GM21390 (cell line): ENCODE data around the gene LENG9.
"Not testable (repeated sequence)": the region's sequence is repeated elsewhere in the genome, so short reads cannot be mapped to it uniquely, and the experiment has no call there.

Experiments
- ATAC-seq: cut with Tn5 transposase; IDR thresholded peaks from one replicate; pipeline ENCODE4 v1.9.1; 2021; ENCODE audit not compliant: unreplicated experiment

LENG9 gene

DNA sequence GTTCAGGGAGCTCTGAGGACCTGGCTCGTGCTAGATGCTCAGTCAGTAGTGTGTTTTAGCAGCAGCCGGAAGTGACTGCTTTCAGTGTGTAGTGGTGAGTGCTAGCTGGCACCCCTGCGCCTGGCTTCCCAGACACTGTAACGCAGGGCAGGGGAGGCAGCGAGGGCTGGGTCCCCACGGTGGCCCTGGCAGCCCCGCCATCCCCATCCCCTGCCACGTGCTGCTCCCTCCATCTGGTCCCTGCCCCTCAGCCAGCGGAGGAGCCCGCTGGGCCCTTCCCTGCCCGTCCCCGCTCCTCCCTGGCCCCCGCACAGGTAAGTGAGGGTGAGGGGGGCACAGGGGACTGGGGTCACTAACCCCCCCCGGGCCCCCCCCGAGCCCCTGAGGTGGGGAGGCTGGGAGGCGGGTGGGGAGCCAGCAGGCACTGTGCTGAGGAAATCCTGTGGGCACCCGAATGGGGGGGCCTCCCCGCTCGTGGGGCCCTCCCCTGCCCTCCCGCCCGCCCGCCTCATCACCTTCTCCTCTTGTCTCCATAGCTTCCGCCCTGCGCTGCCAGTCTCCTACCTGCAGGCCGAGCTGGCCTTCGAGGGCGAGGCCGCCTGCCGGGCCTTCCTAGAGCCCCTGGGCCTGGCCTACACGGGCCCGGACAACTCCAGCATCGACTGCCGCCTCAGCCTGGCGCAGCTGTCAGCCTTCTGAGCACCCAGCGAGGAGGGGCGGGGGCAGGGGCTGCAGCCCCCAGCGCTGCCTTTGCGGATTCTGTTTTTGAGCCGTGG is 3.2 kb downstream of the LENG9 start:
- ATAC-seq = no peak

DNA sequence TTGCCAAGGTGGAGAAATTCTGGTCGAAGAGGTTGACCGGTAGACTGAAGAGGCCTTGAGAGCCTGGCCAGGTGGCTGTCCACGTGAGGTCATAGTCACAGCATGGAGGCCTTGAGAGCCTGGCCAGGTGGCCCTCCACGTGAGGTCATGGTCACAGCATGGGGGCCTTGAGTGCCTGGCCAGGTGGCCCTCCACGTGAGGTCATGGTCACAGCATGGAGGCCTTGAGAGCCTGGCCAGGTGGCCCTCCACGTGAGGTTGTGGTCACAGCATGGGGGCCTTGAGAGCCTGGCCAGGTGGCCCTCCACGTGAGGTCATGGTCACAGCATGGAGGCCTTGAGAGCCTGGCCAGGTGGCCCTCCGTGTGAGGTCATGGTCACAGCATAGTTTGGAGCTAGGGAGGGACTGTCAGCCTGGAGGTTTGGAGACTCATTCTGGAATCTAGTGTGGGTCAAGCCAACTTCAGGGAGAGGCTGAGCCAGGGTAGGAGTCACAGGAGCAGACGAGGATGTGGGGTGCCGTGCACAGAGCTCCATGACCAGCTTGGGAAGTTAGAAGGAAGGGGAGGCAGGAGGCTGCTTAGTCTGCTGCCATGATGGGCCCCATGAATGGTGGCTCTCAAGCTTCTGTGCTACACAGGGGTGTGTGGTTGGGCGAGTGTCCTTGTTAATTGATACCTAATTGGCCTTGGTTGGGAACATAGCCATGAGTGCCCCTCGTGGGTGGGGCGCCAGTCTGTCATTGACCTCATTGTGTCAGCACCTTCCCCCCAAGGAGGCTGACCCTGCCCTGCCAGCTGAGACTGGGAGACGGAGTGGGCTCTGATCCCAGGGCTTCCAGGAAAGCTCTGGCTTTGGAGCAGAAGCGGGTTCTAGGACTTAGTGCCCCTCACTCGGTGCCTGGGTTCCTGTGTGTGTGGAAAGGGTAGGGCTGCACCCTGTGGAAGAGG is 4.0 kb downstream of the LENG9 start:
- ATAC-seq = no peak

DNA sequence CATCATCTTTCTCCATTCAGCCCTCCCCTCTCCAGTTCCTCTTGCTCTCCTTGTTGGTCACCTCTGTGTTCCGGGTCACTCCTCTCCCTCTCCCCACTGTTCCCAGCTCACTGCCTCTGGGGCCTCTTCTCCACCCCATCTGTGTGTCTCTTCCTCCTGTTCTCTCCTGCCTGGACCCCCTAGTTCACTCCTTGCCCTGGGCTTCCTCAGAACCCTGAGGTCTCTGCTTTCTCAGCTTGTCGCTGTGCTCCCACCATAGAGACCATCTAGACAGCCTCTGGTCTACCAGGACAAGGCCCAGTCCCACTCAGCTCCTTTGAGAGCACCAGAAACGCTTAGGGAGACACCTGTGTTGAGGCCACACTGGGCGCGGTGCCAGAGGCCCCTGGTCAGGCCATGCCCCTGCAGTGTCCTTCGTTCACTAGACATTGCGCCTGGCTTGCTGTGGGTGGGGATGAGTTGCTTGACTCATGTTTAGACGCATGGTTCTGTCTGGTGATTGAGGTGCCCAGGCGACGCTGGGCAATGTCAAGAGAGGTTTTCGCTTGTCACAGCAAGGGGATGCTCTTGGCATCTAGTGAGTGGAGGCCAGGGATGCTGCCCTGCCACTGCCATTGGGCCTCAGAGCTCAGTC is 4.8 kb downstream of the LENG9 start:
- no peak for ATAC-seq

DNA sequence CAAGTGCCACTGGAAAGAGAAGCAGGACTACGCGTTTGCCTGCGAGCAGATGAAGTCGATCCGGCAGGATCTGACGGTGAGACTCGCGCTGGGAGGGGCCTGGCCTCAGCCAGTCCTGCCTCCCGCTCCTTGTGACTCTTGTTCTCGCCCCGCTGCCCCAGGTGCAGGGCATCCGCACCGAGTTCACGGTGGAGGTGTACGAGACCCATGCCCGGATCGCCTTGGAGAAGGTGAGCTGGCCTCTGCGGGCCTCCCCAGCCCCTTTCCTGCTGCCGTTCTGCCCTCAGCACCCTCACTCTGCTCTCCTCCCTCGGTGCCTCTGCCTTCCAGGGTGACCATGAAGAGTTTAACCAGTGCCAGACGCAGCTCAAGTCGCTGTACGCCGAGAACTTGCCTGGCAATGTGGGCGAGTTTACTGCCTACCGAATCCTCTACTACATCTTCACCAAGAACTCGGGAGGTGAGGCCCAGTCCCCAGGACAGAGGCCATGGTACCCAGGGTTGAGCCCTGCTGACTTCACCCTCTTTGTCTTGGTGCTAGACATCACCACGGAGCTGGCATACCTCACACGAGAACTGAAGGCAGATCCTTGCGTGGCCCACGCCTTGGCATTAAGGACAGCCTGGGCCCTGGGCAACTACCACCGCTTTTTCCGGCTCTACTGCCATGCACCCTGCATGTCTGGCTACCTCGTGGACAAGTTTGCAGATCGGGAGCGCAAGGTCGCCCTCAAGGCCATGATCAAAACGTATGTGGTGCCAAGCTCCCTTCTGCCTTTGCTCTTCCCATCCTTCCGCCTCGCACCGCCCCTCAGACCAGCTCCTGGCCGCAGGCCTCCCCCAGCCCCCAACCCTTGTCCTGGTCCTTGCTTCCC is 5.6 kb downstream of the LENG9 start:
- ATAC-seq = no peak

DNA sequence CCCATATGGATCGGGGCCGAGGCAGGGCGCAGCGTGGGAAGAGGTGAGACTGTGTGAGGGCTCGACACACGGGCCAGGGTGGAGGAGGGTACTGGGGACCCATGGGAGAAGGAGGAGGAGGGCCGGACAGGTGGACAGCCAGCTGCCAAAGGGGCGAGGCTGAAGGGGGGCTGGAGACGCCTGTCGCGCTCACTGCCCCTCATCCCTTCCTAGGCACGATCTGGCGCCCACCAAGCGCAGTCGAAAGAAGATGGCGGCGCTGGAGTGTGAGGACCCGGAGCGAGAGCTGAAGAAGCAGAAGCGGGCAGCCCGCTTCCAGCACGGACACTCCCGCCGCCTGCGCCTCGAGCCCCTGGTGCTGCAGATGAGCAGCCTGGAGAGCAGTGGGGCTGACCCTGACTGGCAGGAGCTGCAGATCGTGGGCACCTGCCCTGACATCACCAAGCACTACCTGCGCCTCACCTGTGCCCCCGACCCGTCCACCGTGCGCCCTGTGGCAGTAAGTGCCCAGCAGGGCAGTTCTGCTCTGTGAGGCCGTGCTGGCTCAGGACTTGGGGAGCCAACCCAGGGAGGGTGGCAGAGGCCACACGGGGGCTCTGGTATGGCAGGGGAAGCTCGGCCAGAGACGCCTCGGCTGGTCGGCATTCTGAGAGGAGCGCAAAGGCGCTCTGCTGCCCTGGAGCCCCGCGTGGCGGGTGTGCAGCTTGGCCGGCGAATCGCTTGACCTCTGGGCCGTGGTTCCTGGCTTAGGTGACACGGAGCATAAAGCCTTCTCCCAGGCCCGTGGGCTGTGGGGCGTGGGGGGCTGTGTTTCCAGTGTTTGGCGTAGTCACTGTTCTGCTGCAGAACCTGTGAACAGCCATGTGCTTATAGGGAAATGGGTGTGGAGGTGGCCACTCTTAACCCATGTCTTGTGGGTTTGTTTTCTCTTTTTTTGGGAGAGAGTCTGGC is 6.9 kb downstream of the LENG9 start:
- no peak for ATAC-seq

DNA sequence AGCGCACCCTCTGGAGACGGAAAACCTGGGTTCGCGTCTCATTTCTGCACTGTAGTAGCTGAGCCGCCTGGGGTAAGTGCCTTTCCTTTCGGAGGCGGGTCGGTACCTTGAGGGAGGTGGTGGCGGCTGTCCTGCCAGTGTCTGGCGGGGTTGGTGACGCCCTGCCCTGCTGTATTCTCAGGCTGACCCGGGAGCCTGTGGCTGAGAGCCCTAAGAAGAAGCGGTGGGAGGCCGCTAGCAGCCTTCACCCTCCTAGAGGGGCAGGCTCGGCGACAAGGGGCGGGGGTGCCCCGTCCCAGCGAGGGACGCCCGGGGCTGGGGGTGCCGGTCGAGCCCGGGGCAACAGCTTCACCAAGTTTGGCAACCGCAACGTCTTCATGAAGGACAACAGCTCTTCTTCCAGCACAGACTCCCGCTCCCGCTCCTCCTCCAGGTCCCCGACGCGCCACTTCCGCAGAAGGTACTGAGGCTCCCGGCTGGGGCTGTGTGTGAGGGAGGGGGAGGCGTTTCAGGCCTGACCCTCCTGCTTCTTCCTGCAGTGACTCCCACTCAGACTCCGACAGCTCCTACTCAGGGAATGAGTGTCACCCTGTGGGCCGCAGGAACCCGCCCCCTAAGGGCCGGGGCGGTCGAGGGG is 7.7 kb downstream of the LENG9 start:
- no peak for ATAC-seq

DNA sequence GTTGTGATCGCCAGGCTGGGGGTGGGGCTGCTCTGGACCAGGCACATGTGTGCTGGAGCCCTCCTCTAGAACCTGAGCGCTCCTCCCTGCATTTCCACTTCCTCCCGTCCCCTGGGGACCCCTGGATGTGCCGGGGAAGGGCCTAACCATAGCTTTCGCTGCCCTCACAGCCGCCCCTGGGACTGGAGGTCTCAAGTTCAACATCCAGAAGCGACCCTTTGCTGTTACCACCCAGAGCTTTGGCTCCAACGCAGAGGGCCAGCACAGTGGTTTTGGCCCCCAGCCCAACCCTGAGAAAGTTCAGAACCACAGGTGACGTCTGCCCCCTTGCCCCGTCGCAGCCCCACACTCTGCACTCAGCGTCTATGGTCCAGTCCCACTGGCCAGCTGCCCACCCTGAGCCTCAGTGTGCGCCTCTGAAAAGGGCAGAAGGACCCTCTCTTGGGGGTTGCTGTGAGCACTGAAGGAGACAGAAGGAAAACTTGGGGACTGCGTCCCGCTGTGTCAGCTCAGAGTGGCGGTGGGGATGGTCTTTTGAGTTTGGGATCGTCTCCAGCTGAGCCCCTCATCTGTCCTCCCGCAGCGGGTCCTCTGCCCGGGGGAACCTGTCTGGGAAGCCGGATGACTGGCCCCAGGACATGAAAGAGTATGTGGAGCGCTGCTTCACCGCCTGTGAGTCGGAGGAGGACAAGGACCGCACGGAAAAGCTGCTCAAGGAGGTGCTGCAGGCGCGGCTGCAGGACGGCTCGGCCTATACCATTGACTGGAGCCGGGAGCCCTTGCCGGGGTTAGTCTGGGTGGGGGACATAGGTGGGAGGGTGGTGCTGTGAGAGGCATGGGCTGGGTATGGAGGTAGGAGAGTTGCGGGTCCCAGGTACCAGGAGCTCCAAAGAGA is 8.6 kb downstream of the LENG9 start:
- ATAC-seq = no peak

DNA sequence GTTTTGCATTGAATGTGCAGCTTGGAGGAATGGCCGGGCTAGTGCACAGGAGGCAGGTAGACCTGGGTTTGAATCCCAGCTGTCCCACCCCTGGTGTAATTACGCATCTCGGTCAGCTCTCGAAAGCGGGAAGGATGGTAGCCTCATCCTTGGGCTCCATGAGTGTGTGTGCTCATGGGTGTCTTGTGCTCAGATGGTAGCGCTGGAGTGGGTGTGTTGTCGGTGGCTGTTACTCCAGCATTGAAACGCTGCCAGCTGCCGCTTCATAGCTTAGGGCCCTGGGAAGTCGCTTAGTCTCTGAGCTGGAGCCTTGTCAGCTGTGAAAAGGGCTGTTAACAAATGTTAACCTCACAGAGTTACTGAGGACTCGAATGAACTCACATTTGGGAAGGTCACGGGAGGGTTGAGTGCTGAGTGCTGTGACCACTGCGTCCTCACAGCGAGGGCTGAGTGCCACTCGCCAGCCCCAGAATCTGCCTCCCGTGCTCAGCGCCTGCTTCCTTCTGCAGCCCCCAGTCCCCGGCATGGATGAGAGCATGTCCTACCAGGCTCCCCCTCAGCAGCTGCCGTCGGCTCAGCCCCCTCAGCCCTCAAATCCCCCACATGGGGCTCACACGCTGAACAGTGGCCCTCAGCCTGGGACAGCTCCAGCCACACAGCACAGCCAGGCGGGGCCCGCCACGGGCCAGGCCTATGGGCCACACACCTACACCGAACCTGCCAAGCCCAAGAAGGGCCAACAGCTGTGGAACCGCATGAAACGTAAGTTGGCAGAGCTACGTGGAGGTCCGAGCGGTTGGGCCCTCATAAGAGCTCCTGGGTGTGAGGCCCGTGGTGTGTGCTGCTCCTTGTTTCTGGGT is 9.4 kb downstream of the LENG9 start:
- no peak for ATAC-seq

DNA sequence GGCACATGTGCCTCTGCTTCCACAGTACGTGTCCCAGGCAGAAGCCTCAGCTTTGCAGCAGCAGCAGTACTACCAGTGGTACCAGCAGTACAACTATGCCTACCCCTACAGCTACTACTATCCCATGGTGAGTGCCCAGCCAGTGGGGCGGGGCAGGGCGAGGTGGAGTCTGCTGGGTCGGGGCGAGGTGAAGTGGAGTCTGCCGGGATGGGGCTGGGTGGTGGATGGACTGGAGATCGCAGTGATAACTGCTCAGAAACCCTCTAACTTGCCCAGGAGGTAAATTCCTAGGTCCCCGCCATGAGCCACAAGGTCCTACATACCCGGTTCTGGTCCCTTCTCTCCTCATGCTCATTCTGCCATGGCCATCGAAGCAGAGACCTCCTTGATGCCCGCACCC is 11.0 kb downstream of the LENG9 start:
- no peak for ATAC-seq

DNA sequence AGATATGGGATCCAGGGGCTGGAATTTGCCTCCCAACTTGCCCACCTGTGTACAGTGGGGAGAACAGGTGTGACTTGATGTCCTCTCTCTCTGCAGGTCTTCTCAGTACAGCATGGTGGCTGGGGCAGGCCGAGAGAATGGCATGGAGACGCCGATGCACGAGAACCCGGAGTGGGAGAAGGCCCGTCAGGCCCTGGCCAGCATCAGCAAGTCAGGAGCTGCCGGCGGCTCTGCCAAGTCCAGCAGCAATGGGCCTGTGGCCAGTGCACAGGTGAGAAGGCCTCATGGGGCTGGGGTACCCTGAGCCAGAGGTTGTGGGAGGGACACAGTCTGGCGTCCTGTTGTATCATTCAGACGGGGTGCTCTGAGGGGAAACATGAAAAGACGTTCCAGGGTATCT is 11.6 kb downstream of the LENG9 start:
- no peak for ATAC-seq

DNA sequence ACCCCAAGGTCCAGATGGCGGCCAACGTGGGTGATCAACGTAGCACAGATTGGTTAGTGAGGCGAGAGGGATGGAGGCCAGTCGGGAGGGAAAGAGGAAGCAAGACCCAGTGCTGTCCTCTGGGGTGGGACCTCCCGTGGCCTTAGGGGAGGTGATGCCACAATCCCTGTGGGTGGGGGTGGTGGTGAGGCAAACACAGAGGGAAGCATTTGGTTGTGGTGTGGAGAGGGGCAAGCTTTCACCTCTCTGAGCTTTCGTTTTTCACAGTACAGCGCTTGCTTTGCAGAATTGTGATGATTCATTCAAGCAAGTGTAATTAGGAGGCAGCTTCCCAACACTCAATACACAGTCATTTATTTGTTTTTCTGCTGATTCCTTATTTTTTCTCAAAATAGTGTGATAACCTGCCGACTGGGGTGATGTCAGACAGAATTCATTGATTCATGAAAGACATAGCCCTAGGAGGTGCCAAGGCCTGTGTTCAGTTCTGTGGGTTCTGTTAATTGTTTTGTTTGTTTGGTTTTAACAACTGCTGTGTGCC is 12.2 kb downstream of the LENG9 start:
- ATAC-seq = no peak

DNA sequence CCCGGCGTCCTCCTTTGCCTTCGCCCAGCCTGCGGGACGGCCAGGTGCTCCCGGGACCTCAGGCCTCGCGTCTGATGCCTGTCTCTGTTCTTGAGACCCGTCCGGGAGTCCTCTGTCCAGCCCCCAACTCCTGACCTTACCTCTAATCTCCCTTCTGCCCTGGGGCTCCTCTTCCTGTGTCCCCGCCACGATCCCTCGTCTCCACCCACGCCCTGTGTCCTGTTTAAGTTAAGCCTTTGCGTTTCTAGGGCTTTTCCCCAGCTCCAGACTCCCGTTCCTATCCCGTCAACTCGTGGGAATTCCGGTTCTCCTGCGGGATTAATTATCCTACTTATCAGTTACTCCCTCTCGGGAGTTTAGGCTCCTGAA is 13.9 kb downstream of the LENG9 start:
- ATAC-seq = no peak

DNA sequence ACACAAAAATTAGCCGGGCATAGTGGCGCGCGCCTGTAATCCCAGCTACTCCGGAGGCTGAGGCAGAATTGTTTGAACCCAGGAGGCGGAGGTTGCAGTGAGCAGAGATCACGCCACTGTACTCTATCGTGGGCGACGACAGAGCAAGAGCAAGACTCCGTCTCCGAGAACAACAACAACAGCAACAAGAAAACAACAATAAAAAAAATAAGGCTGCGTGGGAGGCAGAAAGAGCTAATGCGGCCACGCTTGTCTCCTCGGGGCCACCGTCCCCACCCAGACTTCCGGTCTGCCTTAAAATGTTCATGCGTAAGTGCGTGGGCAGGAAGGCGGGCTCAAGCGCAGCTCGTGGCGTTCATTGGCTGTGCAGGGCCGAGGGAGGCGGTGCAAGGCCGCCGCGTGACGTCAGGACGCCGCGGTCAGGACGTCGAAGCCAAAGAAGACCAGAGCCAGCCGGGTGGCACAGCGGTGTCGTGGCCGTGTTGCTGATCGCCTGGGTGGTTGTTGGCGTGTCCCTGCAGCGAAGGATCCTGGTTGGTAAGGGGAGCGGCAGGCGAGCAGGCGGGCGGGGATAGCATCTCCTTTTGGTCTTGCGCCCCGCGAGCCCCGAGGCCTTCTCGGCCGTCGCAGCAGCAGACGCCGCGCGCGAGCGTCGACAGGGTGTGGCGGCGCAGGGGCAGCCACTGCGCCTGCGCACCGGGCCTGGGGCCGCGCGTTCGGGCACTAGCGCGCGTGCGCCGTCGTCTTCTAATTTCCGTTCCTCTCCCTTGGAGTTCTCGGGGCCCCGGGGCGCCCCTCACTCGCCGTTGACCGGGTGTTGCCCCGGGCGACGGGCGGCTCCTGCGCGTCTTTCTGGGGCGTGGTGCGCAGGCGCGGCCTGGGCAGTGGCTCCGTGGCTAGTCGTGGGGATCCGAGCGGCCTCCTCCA is 14.5 kb downstream of the LENG9 start, which contains the start of gene LENG8:
Gene LENG8, plus strand, starts transcription at position 426 of the 927 bp plus-strand sequence. CDS start 2,146 bp downstream, outside the sequence.
- peak; percentile 76 for ATAC-seq

DNA sequence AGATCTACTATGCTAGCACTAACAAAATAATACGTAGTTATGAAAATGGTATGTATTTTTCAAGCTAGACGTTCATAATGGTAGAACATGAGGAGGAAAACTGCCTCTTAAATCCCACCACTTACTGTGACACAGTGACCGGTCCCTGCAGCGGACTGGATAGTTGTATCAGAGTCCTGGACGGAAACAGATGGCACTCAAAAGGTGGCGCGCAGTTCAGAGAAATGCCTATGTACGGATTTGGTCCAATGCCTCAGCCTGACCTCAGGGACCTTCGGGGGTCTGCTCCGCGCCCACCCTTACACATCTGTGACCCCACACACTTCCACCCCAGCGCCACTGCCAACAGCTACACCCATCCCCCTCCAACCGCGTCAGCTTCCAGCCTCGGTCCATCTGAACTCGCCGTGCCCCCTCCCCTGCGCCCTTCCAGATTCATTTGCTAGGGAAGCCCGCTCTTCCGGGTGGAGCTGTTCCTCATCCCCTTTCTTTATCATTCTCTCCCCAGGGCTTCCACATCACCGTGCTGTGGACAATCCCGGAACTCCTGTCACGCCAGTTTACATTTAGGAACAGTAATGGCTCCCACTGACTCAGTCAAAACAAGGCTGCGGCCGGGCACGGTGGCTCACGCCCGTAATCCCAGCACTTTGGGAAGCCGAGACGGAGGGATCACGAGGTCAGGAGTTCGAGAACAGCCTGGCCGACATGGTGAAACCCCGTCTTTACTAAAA is 15.4 kb downstream of the LENG9 start:
- no peak for ATAC-seq

DNA sequence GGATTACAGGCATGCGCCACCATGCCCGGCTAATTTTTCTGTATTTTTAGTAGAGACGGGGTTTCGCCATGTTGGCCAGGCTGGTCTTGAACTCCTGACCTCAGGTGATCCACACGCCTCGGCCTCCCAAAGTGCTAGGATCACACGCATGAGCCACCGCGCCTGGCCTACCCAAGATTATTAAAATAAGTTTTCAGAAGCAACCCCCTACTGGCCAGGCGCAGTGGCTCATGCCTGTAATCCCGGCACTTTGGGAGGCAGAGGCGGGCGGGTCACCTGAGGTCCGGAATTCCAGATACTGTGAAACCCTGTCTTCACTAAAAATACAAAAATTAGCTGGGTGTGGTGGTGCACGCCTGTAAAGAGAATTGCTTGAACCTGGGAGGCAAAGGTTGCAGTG is 17.2 kb downstream of the LENG9 start:
- ATAC-seq = not testable (repeated sequence)
